Left lung (tissue), 10 donors: ENCODE data around the gene RETREG2. TPM values are rescaled to one million over a fixed set of nuclear protein-coding genes. Genes with fewer than 3 reads are reported as not detected.

Source experiments
- ATAC-seq: fragments of 200-7000 bp; cut with Tn5 transposase; one replicate; pipeline ENCODE4 v1.9.1; 2020; ENCODE audit warnings: moderate library complexity
- DNase-seq, 4 donors: peaks; one replicate each; pipeline ENCODE4 v3.0.0-alpha.2; 2013 to 2020
- H3K27ac ChIP-seq, 2 donors: fragments of 200-600 bp; sonication (generic) in 1 of 2; one replicate each; pipeline versions ENCODE4 v1.5.0 to v1.8.0; 2020 to 2021
- H3K27me3 ChIP-seq, 2 donors: fragments of 200-600 bp; sonication (generic) in 1 of 2; one replicate each; pipeline versions ENCODE4 v1.5.0 to v1.8.0; 2020 to 2021
- H3K36me3 ChIP-seq, 2 donors: fragments of 200-600 bp; sonication (generic) in 1 of 2; one replicate each; pipeline versions ENCODE4 v1.5.0 to v1.8.0; 2020 to 2021
- H3K4me1 ChIP-seq, 2 donors: fragments of 200-600 bp; one replicate each; pipeline ENCODE4 v1.8.0; 2021
- H3K4me3 ChIP-seq, 2 donors: fragments of 200-600 bp; sonication (generic) in 1 of 2; one replicate each; pipeline versions ENCODE4 v1.5.0 to v1.8.0; 2020 to 2021; ENCODE audit warnings: mild to moderate bottlenecking in 1 of 2
- H3K9me3 ChIP-seq, 2 donors: fragments of 200-600 bp; sonication (generic) in 1 of 2; one replicate each; pipeline versions ENCODE4 v1.5.0 to v1.8.0; 2020 to 2021
- intact Hi-C, 2 donors: fragments of 100-400 bp; cut with DNase I; formaldehyde crosslinking; loops; one replicate each; pipeline versions ENCODE4 v1.11.2 to v1.14.2; 2022
- polyA plus RNA-seq, 6 donors: library from polyadenylated mRNA; unstranded; fragments of 120-200 nt; gene quantifications; one replicate each; pipeline ENCODE4 v1.2.1, GENCODE V29; 2013; ENCODE audit not compliant: insufficient read length in 6 of 6
- total RNA-seq, 2 donors: library from RNA; stranded (reverse); fragmentation: NEBNext Ultra II Directional; extraction: Animal tissue kit (Norgen Biotek cat#: 25700); gene quantifications; one replicate each; pipeline ENCODE4 v1.2.1, GENCODE V29; 2021
- TF ChIP-seq, protein P1 (sequence below), 2 donors: fragments of 200-600 bp; sonication (generic) in 1 of 2; IDR thresholded peaks; one replicate each; pipeline versions ENCODE4 v1.5.0 to v1.8.0; 2021; ENCODE audit warnings: antibody characterized with exemption in 2 of 2
- donor health status: DM: no; HTN: yes; CAD: no.
- donor health status: DM: no; HTN: no; CAD: no.

The RETREG2 gene
- total and polyA plus RNA-seq, 8 donors: 75.0 to 86.6 (median 83.5) TPM

DNA sequence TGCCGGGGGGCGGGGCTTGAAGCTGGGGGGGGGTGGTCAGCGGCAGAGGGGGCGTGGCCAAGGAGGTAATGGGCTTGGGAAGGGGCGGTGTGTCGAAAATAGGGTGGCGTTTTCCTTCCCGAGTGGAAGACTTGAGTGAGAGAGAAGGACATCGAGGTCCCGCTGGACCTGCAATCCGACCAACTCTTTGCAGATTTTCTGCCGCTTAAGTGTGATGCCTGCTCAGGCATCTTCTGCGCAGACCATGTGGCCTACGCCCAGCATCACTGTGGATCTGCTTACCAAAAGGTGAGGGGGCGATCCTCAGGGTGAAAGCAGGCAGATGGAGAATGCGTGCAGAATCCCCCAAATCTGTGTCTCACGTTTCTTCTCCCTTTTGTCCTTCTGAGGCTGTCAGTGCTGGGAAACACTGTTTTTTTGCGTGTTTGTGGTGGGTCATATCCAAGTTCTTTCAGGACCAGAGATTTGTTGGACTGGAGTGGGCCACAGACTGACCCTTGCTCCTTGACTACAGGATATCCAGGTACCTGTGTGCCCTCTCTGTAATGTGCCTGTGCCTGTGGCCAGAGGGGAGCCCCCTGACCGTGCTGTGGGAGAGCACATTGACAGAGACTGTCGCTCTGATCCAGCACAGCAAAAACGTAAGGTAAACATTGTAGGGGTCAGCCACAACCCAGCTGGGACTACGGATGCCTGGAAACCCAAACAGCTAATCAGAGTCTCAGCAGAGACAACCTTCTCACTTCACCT is 29.2 kb downstream of the RETREG2 start:
- Histone ChIP-seq H3K27me3 (no peaks in the 10 kb centered on the region), H3K9me3 (peaks cover 0 to 4% of the 10 kb centered on the region in 2 donors), H3K36me3 (peaks cover 0 to 43% of the 10 kb centered on the region in 2 donors), H3K4me3 (peak overlapping the region; percentile 50 to 61), H3K27ac (peak overlapping the region; percentile 94 to 95), H3K4me1 (peaks cover 14 to 35% of the 10 kb centered on the region in 2 donors)
- TF ChIP-seq, protein P1, sequence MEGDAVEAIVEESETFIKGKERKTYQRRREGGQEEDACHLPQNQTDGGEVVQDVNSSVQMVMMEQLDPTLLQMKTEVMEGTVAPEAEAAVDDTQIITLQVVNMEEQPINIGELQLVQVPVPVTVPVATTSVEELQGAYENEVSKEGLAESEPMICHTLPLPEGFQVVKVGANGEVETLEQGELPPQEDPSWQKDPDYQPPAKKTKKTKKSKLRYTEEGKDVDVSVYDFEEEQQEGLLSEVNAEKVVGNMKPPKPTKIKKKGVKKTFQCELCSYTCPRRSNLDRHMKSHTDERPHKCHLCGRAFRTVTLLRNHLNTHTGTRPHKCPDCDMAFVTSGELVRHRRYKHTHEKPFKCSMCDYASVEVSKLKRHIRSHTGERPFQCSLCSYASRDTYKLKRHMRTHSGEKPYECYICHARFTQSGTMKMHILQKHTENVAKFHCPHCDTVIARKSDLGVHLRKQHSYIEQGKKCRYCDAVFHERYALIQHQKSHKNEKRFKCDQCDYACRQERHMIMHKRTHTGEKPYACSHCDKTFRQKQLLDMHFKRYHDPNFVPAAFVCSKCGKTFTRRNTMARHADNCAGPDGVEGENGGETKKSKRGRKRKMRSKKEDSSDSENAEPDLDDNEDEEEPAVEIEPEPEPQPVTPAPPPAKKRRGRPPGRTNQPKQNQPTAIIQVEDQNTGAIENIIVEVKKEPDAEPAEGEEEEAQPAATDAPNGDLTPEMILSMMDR (IDR thresholded peaks at IDR 0.05): no peak
- ATAC-seq (no peak), DNase-seq (no peak)
- intact Hi-C loops: no loop called here

DNA sequence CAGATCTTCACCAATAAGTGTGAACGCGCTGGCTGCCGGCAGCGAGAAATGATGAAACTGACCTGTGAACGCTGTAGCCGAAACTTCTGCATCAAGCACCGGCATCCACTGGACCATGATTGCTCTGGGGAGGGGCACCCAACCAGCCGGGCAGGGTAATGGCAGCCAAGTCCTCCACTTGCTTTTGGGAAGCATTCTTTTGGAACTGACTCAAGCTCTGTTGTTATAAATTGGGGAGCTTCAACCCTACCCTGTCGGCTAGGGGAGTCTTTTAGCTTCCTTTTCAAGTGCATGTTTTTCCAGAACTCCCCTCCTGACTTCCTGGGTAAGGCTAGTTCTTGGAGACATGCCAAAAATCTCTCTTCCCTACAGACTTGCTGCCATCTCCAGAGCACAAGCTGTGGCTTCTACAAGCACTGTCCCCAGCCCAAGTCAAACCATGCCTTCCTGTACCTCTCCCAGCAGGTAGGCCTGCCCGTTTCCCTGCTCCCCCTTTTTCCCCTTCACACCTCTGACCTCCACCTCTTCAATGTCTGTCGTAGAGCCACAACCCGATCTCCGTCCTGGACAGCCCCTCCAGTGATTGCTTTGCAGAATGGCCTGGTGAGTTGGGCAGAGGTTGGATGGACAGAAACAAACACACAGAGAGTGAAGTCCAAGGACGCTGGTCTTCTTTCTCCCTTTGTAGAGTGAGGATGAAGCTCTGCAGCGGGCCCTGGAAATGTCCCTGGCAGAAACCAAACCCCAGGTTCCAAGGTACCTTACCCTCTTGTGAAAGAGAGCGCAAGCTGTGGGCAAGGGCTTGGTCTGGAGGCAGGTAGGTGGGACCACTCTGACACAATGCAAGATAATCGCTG is 30.0 kb downstream of the RETREG2 start:
- Histone ChIP-seq H3K9me3 (peaks cover 0 to 4% of the 10 kb centered on the region in 2 donors), H3K4me1 (peaks cover 14 to 35% of the 10 kb centered on the region in 2 donors), H3K27me3 (no peaks in the 10 kb centered on the region), H3K4me3 (peak overlapping the region in 1 of 2 donors; percentile 61), H3K36me3 (peaks cover 0 to 51% of the 10 kb centered on the region in 2 donors), H3K27ac (peak overlapping the region; percentile 94 to 95)
- TF ChIP-seq, protein P1 (IDR thresholded peaks at IDR 0.05): no peak
- intact Hi-C loops: no loop called here
- DNase-seq (peak in 2 of 4 donors; percentile 40 to 47), ATAC-seq (peak; percentile 3)

DNA sequence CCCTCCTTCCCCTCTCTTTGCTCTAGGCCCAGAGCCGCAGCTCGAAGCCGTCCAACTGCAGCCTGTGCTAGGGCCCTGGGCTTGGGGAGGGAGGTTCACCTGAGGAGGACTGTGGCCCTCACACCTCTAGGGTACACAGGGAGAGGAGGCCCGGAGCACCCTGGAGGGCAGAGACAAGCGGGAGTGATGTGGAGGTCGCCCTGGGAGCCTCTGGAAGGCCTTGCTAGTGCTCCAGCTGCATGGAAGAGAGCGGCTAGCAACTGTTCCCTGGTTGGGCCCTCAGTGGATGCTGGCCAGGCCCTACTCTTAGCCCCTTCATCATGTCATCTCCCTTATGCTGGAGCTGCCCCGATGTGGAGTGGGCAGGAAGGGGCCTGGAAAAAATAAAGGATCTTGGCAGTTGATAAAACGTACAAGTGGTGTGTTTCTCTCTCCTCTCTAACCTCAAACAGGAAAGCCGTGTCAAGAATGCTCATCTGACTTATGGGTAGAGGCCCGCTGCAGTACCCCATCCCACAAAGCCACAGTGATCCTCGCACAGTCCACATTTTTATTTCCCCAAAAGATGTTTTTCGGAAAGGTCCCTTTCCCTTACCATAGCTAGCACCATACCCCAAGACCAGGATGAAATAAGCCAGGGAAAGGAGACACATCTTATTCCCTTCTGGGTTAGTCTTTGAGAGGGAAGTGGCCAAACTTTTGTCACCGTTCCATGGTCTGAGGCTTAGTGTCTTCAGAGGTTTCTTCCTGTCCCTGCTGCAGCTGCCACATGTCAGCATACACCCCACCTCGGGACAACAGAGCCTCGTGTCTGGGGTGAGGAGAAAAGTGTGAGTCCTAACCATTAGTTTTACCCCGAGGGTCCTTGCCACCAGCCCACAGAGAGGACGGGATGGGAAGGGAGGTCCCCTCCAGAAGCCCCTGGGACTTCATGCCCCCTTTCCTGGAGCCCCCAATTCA is 31.4 kb downstream of the RETREG2 start:
- Histone ChIP-seq H3K4me1 (peaks cover 14 to 35% of the 10 kb centered on the region in 2 donors), H3K27me3 (no peaks in the 10 kb centered on the region), H3K27ac (peak overlapping the region in 1 of 2 donors; percentile 5), H3K9me3 (peaks cover 0 to 2% of the 10 kb centered on the region in 2 donors), H3K36me3 (peaks cover 0 to 65% of the 10 kb centered on the region in 2 donors), H3K4me3 (no peak overlapping the region)
- DNase-seq (no peak), ATAC-seq (no peak)
- intact Hi-C loops: no loop called here
- TF ChIP-seq, protein P1 (IDR thresholded peaks at IDR 0.05): no peak

GRCh38 chr2:219210196-219210885 is 32.3 kb downstream of the RETREG2 start:
- TF ChIP-seq, protein P1 (IDR thresholded peaks at IDR 0.05): no peak
- intact Hi-C loops: no loop called here
- H3K36me3 ChIP-seq: peaks cover 0 to 70% of the 10 kb centered on the region in 2 donors

More at GRCh38 chr2:219210196-219210885, 32.3 kb downstream of the RETREG2 start:
- no peak overlapping the region for H3K4me3 ChIP-seq
- H3K27ac ChIP-seq: no peak overlapping the region
- DNase-seq: no peak
- H3K4me1 ChIP-seq: peaks cover 14 to 35% of the 10 kb centered on the region in 2 donors
- H3K27me3 ChIP-seq: no peaks in the 10 kb centered on the region
- no peaks in the 10 kb centered on the region for H3K9me3 ChIP-seq
- no peak for ATAC-seq
